BLaER1 (cell line): ENCODE results near the gene KANSL1L.

Experiments
- H3K27ac ChIP-seq: shearing (Covaris generic); formaldehyde crosslinking; 2 replicates; pipeline ENCODE4 v1.8.1; 2022
- H3K27me3 ChIP-seq: shearing (Covaris generic); formaldehyde crosslinking; 2 replicates; pipeline ENCODE4 v1.8.1; 2022
- H3K36me3 ChIP-seq: shearing (Covaris generic); formaldehyde crosslinking; 2 replicates; pipeline ENCODE4 v1.8.1; 2022
- H3K4me1 ChIP-seq: shearing (Covaris generic); formaldehyde crosslinking; 2 replicates; pipeline ENCODE4 v1.8.1; 2022
- H3K4me2 ChIP-seq: shearing (Covaris generic); formaldehyde crosslinking; 2 replicates; pipeline ENCODE4 v1.8.1; 2022
- H3K4me3 ChIP-seq: shearing (Covaris generic); formaldehyde crosslinking; 2 replicates; pipeline ENCODE4 v1.8.1; 2022
- H3K9ac ChIP-seq: shearing (Covaris generic); formaldehyde crosslinking; 2 replicates; pipeline ENCODE4 v1.8.1; 2022
- H3K9me3 ChIP-seq: shearing (Covaris generic); formaldehyde crosslinking; 2 replicates; pipeline ENCODE4 v1.8.1; 2022
- H4K20me1 ChIP-seq: shearing (Covaris generic); formaldehyde crosslinking; 2 replicates; pipeline ENCODE4 v1.8.1; 2022
- Cebpa-rat ChIP-seq: shearing (Covaris generic); IDR thresholded peaks from 2 replicates; pipeline ENCODE4 v1.8.1; 2022

Gene KANSL1L

DNA sequence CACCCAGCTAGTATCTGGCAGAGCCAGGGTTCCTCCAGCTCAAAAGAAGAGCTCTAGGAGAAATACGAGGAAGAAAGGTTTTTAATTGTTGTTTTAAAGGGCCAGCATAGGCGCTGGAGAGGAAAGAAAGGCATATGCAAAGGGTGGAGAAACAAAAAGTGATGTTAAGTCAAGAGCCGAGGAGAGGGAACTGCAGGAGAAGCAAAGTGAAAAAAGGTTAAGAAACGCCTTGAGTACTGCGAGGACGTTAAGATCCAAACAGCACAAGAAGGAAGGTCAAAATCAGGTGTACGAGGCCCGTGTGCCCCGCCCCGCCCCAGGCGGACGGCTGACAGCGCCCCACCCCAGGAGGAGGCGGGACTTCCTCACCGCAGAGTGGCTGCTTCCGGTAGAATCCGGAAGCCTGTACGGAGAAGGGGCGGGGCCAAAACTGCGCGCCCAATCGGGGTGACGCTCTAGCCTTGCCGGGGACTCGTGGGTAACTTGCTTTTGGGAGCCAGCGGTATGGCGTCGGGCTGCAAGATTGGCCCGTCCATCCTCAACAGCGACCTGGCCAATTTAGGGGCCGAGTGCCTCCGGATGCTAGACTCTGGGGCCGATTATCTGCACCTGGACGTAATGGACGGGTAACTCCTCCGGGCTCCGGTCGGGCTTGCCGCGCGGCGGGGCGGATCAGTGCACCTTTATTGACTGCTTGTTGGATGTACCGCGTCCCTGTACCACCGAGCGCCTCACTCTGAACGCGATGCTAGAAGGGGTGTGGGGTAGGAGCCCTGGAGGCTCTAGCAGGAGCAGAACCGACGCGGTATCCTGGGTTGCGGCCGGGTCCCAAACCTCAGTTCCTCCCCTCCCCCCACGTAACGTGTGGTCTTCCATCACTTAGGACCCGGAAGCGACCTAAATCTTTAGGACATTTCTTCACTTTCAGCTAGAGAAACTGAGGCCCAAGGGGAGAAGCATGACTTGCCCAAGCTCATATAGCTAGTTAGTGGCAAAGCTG lies 168.8 kb downstream of the KANSL1L start, which contains the start of gene RPE:
TSS of gene RPE (plus strand) at position 481 of the 1,000 bp plus-strand sequence. CDS start at position 505, 24 bp downstream.
- H3K9ac ChIP-seq, result peak within 1 kb of the TSS; percentile 90
- H3K4me2 ChIP-seq, result peak within 1 kb of the TSS; percentile 92
- H3K4me3 ChIP-seq, result peak within 1 kb of the TSS; percentile 96
- H3K27ac ChIP-seq, result peak within 1 kb of the TSS; percentile 85
- peaks cover 49% of the 10 kb centered on the region for H4K20me1 ChIP-seq
- H3K9me3 ChIP-seq, result peaks cover 6% of the 10 kb centered on the region
- no peaks in the 10 kb centered on the region for H3K27me3 ChIP-seq
- H3K4me1 ChIP-seq, result peaks cover 34% of the 10 kb centered on the region
- TF ChIP-seq Cebpa-rat, result no peak
- peaks cover 22% of the 10 kb centered on the region for H3K36me3 ChIP-seq

DNA sequence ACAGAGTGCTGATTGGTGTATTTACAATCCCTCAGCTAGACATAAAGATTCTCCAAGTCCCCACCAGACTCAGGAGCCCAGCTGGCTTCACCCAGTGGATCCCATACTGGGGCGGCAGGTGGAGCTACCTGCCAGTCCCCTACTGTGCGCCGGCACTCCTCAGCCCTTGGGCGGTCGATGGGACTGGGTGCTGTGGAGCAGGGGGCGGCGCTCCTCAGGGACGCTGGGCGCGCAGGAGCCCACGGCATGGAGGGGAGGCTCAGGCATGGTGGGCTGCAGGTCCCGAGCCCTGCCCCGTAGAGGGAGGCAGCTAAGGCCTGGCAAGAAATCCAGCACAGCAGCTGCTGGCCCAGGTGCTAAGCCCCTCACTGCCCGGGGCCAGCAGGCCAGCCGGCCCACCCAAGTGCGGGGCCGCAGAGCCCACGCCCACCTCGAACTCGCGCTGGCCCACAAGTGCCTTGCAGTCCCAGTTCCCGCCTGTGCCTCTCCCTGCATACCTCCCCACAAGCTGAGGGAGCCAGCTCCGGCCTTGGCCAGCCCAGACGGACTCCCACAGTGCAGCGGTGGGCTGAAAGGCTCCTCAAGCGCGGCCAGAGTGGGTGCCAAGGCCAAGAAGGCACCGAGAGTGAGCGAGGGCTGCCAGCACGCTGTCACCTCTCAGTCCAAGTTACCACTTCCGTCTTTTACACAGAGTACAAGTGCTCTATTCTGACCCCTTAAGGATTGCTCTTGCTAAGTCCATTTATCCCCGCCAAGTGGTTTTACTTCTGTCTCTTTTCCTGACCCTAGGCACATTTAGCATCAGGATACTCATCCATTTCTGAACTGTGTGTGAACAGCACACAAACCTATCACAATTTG lies 170.5 kb downstream of the KANSL1L start:
- no peaks in the 10 kb centered on the region for H3K27me3 ChIP-seq
- H3K9me3 ChIP-seq, result peaks cover 6% of the 10 kb centered on the region
- no peak for TF ChIP-seq Cebpa-rat
- H3K27ac ChIP-seq, result no peak overlapping the region
- H3K4me2 ChIP-seq, result no peak overlapping the region
- no peak overlapping the region for H3K4me3 ChIP-seq
- peaks cover 31% of the 10 kb centered on the region for H4K20me1 ChIP-seq
- H3K36me3 ChIP-seq, result peaks cover 9% of the 10 kb centered on the region
- peaks cover 32% of the 10 kb centered on the region for H3K4me1 ChIP-seq
- H3K9ac ChIP-seq, result no peak overlapping the region

DNA sequence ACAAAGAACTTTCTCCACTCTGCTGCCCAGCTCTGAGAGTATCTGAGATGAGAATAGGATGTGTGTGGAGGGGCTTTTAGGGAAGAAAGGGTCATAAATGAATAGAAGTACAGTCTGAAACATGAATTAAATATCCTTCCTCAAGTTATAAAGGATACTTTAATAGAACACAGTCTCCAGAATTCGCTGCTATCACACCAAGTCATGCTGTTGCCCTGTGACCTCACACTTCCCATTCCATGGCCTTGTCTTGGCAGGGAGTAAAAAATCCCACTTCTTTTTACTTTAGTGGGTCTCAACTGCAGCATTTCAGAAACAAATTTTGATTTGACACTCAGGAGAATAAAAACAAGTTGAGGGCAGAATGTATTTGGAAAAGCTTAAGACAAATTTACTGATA lies 172.6 kb downstream of the KANSL1L start:
- Histone ChIP-seq H3K27me3 (no peaks in the 10 kb centered on the region), H3K9ac (no peak overlapping the region), H3K27ac (no peak overlapping the region), H3K4me2 (no peak overlapping the region), H3K4me3 (no peak overlapping the region), H3K9me3 (peaks cover 6% of the 10 kb centered on the region), H4K20me1 (peaks cover 10% of the 10 kb centered on the region), H3K36me3 (no peaks in the 10 kb centered on the region), H3K4me1 (peaks cover 11% of the 10 kb centered on the region)
- no peak for TF ChIP-seq Cebpa-rat

DNA sequence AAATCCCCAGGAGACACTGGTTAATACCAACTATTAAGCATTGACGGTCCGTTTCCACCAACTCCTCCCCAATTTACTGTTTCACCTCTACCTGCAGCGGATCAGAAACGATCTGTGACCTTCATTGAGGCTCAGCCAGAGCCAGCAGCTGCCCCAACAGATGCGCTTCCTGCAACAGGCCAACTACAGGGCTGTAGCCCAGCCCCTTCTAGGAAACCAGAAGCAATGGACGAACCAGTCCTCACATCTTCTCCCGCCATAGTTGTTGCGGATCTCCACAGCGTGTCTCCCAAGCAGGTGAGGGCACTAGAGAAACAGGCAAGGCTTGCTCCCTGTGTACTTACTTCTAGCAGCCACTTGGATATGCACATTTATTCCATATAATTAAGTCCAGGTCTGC lies 177.2 kb downstream of the KANSL1L start:
- H3K4me3 ChIP-seq, result no peak overlapping the region
- no peaks in the 10 kb centered on the region for H3K9me3 ChIP-seq
- H3K4me1 ChIP-seq, result no peaks in the 10 kb centered on the region
- H4K20me1 ChIP-seq, result no peaks in the 10 kb centered on the region
- no peak overlapping the region for H3K4me2 ChIP-seq
- H3K9ac ChIP-seq, result no peak overlapping the region
- TF ChIP-seq Cebpa-rat, result no peak
- no peaks in the 10 kb centered on the region for H3K27me3 ChIP-seq
- no peak overlapping the region for H3K27ac ChIP-seq
- no peaks in the 10 kb centered on the region for H3K36me3 ChIP-seq

DNA sequence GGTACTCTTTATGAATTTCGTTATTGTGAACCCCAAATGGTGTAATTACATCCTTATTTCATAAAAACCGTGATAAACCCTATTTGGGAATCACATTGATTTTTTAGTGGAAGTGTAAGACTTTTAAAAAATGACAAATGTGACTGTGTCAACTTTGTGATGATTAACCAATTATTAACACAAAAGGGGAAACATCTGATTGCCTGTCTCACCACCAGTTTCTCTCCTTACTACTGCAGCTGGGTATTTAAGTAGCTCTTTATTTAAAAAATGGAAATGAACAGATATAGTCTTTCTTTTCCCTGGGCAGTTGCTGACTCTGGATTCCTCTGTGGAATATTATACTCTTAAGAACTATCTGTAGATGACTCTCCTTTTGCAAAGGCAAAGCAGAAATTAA lies 180.4 kb downstream of the KANSL1L start:
- H3K4me3 ChIP-seq, result no peak overlapping the region
- TF ChIP-seq Cebpa-rat, result no peak
- no peaks in the 10 kb centered on the region for H3K9me3 ChIP-seq
- H3K4me1 ChIP-seq, result no peaks in the 10 kb centered on the region
- H3K9ac ChIP-seq, result no peak overlapping the region
- no peaks in the 10 kb centered on the region for H4K20me1 ChIP-seq
- H3K36me3 ChIP-seq, result no peaks in the 10 kb centered on the region
- H3K27ac ChIP-seq, result no peak overlapping the region
- no peaks in the 10 kb centered on the region for H3K27me3 ChIP-seq
- no peak overlapping the region for H3K4me2 ChIP-seq

DNA sequence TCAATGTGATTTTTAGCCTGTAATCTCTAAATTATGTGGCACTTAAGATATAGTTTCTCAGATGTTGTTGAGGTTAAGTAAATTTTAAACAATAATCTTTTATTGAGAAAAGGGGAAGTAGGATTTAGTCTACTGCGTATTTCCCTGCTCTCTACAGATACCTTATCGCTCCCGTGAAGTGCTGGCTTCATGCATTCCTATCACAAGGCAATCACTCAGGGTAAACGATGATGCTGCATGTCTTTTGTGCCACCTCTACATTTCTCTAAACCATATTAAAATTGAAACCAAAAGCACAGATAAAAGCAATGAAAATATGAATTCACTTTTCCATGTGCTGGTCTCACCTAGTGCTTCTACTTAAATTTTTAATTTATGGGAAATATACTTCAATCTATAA lies 183.2 kb downstream of the KANSL1L start:
- Histone ChIP-seq H3K9me3 (no peaks in the 10 kb centered on the region), H4K20me1 (no peaks in the 10 kb centered on the region), H3K27me3 (no peaks in the 10 kb centered on the region), H3K4me1 (no peaks in the 10 kb centered on the region), H3K4me2 (no peak overlapping the region), H3K9ac (no peak overlapping the region), H3K36me3 (no peaks in the 10 kb centered on the region), H3K4me3 (no peak overlapping the region), H3K27ac (no peak overlapping the region)
- no peak for TF ChIP-seq Cebpa-rat

DNA sequence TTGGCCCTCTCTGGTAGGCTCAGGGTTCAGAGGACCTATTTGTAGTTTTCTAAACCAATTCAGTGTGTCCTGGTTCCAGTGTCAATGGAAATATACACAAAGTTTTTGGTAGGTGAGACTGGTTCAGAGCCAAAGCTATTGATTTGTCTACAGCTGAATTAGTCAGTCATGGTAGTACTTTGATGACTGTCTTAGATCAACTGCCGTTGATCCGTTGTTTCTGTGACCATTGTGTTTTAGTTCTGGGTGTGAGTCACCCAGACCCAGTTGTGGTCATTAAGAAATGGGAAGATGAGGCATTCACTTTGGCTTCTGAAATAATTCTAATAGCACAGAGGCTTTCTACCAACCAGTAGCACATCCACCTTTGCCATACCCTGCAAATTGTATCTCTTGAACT lies 184.8 kb downstream of the KANSL1L start:
- H3K4me1 ChIP-seq, result no peaks in the 10 kb centered on the region
- H3K4me2 ChIP-seq, result no peak overlapping the region
- H3K36me3 ChIP-seq, result no peaks in the 10 kb centered on the region
- TF ChIP-seq Cebpa-rat, result no peak
- H3K9ac ChIP-seq, result no peak overlapping the region
- no peaks in the 10 kb centered on the region for H4K20me1 ChIP-seq
- H3K9me3 ChIP-seq, result no peaks in the 10 kb centered on the region
- H3K27ac ChIP-seq, result no peak overlapping the region
- H3K27me3 ChIP-seq, result no peaks in the 10 kb centered on the region
- H3K4me3 ChIP-seq, result no peak overlapping the region

DNA sequence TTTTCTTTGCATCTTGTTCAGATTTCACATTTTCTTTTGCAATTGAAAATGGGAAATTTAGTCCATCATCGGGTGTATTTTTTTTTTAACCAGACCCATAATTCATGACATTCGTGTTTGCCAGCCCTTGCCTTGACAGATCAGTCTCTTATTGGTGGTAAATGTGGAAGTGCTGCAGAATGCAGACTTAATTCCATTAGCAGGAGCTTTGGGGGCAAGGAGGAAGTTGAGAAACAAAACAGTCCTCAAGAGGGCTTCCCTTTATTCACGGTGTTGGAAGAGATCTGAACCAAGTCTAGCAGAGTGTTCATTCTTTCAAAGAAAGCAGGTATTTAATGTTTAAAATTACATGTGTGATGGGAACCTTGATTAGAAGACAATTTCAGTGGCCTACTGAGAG lies 185.3 kb downstream of the KANSL1L start:
- H3K9me3 ChIP-seq, result no peaks in the 10 kb centered on the region
- no peaks in the 10 kb centered on the region for H3K4me1 ChIP-seq
- no peak overlapping the region for H3K27ac ChIP-seq
- no peaks in the 10 kb centered on the region for H4K20me1 ChIP-seq
- no peaks in the 10 kb centered on the region for H3K27me3 ChIP-seq
- H3K9ac ChIP-seq, result no peak overlapping the region
- no peak for TF ChIP-seq Cebpa-rat
- H3K4me3 ChIP-seq, result no peak overlapping the region
- H3K36me3 ChIP-seq, result no peaks in the 10 kb centered on the region
- no peak overlapping the region for H3K4me2 ChIP-seq

DNA sequence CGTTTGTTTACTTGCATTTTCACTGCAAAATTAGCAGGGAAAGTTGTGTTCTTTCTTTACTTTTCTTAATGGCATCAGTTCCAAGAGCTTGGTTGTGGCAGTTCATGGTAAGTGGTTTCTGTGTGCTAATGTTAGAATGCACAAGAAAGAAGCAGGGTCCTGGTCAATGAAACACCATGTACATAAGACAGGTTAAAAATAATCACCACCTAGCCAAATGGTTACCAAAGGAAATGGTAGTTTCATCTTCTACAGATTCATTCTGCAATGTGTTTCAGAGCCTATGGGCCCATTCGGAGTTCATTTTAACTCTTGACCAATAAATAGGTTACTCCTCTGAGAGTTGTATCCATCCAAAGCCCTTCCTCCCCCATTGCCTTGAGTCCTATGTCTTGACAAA lies 186.9 kb downstream of the KANSL1L start:
- Histone ChIP-seq H3K36me3 (no peaks in the 10 kb centered on the region), H3K4me1 (no peaks in the 10 kb centered on the region), H3K9ac (no peak overlapping the region), H3K27me3 (no peaks in the 10 kb centered on the region), H3K4me2 (no peak overlapping the region), H3K9me3 (no peaks in the 10 kb centered on the region), H4K20me1 (no peaks in the 10 kb centered on the region), H3K4me3 (no peak overlapping the region), H3K27ac (no peak overlapping the region)
- TF ChIP-seq Cebpa-rat, result no peak
